WI38 (cell line): ENCODE data around the gene PPP2R3C.

Experiments used
- H3K4me3 ChIP-seq: 2 replicates; pipeline ENCODE4 v1.5.1; 2011; ENCODE audit warnings: low read depth, mild to moderate bottlenecking, control low read depth, low read length
- TF ChIP-seq, protein P1 (sequence below): IDR thresholded peaks from 2 replicates; pipeline ENCODE4 v1.5.1; 2012; ENCODE audit warnings: low read depth, mild to moderate bottlenecking, control low read depth, low read length

PPP2R3C gene

DNA sequence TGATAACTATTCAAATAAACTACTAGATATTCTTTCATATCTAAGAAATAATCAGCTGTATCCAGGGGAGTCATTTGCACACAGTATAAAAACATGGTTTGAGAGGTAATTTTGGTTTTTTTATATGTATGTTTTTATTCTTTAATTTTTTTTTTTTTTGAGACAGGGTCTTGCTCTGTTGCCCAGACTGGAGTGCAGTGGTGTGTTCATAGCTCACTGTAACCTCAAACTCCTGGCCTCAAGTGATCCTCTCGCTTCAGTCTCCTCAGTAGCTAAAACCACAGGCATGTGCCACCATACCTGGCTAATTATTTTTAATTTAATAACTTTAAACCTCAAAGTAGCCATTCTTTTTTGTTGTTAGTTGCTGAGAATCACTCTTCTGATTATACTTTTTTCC, 2.3 kb upstream of the PPP2R3C start:
- TF ChIP-seq, protein P1, sequence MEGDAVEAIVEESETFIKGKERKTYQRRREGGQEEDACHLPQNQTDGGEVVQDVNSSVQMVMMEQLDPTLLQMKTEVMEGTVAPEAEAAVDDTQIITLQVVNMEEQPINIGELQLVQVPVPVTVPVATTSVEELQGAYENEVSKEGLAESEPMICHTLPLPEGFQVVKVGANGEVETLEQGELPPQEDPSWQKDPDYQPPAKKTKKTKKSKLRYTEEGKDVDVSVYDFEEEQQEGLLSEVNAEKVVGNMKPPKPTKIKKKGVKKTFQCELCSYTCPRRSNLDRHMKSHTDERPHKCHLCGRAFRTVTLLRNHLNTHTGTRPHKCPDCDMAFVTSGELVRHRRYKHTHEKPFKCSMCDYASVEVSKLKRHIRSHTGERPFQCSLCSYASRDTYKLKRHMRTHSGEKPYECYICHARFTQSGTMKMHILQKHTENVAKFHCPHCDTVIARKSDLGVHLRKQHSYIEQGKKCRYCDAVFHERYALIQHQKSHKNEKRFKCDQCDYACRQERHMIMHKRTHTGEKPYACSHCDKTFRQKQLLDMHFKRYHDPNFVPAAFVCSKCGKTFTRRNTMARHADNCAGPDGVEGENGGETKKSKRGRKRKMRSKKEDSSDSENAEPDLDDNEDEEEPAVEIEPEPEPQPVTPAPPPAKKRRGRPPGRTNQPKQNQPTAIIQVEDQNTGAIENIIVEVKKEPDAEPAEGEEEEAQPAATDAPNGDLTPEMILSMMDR = no peak
- no peak overlapping the region for H3K4me3 ChIP-seq

DNA sequence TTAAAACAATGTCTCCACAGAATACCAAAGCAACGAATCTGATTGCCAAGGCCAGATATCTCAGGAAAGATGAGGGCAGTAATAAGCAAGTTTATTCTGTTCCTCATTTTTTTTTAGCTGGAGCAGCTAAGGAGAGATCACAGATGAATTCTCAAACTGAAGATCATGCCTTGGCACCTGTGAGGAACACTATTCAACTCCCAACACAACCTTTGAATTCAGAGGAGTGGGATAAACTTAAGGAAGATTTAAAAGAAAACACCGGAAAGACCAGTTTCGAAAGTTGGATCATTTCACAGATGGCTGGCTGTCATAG, 1.6 kb upstream of the PPP2R3C start:
- H3K4me3 ChIP-seq = peak overlapping the region; percentile 68
- TF ChIP-seq, protein P1 = no peak

DNA sequence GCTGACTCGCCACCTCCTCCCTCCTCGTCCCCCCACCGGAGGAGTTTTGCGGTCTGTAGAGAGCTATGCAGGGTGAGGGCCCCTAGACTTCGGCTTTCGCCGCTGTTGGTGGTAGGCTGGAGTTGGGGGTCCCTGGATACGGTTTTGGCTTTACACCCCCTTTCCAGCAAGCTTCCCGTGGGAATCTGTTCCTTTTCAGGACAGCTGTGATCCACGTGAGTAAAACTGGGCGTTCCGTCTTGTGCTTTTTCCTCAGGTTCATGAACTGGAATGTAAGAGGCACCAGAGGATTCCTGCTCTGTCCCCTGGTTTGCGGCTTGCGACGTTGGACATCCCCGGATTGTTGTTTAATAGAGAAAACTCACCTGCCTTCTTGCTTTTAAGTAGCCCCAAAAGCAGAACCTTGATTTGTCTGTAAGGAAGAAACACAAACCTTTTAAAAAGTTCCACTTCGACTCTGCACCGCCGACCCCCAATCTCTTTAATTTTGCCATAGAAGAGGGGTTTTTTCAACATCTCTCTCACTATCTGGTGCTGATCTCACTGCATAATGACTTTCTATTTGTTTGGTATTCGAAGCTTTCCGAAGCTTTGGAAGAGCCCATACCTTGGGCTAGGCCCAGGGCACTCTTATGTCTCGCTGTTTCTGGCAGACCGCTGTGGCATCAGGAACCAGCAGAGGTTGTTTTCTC, 1.1 kb upstream of the PPP2R3C start:
- TF ChIP-seq, protein P1 = no peak
- H3K4me3 ChIP-seq = peak overlapping the region; percentile 68

GRCh38 chr14:35121026-35121886, 534 bp downstream of the PPP2R3C start:
- H3K4me3 ChIP-seq = peak overlapping the region; percentile 68
- TF ChIP-seq, protein P1 = no peak

DNA sequence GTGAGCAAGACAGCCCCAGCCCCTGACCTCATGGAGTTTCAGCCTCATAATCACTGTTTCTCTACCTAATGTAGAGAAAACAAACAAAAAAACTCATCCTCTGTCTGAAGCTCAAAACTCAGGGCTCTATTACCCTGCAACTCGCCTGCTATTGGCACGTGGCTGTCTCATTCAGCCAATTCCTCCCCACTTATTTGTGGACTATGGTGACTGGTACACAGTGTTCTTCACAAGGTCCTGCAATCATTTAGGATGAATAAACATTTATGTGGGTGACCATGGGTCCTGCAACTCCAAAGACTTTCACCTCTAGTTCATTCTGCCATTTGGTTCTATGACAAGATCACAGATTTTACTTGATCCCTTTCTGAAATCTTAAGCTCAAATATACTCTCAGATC, 4.7 kb downstream of the PPP2R3C start:
- no peak overlapping the region for H3K4me3 ChIP-seq
- TF ChIP-seq, protein P1 = no peak

- H3K4me3 ChIP-seq = no peak overlapping the region
- TF ChIP-seq, protein P1 = no peak
These were observed 5.5 kb downstream of the PPP2R3C start for GRCh38 chr14:35116242-35116641.

- no peak overlapping the region for H3K4me3 ChIP-seq
- TF ChIP-seq, protein P1 = no peak
These were observed 7.8 kb downstream of the PPP2R3C start for GRCh38 chr14:35114036-35114435.
